NCI-H345 treated with DMSO at 0.1 percent for 48 hours (cell line): Measurements from ENCODE around the gene KL.

Source experiments
- DNase-seq: peaks from one replicate; lab custom pipeline; 2025; ENCODE audit not compliant: unreplicated experiment; lab: John Stamatoyannopoulos, UW

KL gene

DNA sequence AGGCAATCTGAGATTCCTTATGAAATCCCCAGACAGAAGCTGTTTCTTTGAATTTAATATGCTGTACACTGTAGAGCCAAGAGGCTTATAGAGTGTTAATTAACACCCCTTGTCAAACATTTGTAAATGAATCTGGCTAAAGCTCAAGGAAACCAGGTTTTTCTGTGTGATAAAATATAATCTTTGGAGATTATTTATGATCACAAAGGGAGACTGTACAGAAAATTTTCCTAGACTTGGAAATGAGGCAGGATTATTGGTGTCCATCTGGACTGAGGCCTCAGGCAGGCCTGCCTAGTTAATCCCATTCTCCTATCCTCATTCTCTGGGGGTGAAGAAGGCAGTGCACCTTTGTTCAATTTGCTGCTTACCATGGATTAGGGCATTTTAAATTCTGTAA is 17.8 kb downstream of the KL start:
- no peak for DNase-seq

- no peak for DNase-seq
Observed at GRCh38 chr13:33034882-33035520, 18.8 kb downstream of the KL start.

- no peak for DNase-seq
Observed at GRCh38 chr13:33037673-33038072, 21.4 kb downstream of the KL start.

DNA sequence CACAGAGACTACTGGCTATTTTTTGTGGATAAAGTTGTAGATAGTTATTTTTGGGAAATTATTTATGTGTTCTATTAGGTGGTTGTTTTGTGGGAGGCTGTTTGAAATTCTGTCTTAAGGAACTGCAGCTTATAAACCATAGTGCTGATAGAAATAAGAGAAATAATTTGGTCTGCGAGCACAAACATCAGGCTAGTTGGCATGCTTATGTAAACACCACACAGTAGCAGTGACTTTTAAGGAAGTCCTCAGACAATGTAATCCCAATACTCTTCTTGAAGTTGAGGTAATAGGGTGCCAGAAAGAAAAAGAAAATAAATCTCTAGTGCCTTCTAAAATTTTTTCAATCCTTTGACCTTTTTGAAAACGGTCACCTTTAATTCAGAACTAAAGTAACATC is 23.9 kb downstream of the KL start:
- DNase-seq: no peak

DNA sequence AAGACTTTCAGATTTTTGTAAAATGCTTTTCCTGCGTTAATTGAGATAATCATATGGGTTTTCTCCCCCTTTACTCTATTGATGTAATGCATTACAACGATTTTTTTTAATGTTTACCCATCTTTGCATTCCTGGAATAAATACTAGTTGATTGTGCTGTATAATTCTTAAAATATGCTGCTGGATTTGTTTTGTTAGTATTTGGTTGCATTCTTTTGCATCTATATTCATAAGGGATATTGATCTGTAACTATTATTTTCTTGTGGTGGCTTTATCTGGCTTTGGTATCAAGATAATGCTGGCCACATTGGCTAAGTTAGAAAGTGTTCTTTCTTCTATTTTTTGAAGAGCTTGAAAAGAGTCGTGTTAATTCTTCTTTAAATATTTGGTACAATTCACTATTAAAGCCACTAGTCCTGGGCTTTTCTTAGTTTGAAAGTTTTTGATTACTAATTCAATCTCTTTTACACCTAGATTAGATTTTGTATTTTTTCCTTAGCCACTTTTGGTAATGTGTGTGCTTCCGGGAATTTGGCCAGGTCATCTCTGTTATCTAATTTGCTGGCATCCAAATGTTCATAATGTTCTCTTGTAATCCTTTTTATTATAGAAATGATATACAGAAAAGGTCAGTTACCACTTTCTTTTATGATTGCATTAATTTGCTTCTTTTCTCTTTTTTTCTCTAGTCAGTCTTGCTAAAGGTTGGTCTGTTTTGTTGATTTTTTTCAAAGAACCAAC is 29.8 kb downstream of the KL start:
- DNase-seq: no peak

DNA sequence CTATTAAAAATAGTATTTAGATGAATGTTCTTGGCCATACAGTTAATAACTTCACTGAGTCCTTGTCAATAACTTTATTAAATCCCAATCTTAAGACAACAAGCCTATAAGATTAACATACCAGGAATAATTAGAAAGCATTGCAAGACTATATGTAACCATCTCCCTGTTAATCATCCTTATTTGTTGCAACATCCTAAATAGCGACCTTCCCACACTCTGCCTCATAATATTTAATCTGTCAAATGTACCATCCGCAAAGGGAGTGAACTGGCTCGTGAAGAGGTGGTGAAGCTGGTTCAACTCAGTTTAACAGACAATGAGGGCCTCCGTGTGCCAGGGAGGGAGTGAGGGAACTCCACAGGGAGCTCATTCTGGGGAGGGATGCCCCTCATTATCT is 33.9 kb downstream of the KL start:
- no peak for DNase-seq

GRCh38 chr13:33051632-33052031 is 35.4 kb downstream of the KL start:
- DNase-seq: no peak

DNA sequence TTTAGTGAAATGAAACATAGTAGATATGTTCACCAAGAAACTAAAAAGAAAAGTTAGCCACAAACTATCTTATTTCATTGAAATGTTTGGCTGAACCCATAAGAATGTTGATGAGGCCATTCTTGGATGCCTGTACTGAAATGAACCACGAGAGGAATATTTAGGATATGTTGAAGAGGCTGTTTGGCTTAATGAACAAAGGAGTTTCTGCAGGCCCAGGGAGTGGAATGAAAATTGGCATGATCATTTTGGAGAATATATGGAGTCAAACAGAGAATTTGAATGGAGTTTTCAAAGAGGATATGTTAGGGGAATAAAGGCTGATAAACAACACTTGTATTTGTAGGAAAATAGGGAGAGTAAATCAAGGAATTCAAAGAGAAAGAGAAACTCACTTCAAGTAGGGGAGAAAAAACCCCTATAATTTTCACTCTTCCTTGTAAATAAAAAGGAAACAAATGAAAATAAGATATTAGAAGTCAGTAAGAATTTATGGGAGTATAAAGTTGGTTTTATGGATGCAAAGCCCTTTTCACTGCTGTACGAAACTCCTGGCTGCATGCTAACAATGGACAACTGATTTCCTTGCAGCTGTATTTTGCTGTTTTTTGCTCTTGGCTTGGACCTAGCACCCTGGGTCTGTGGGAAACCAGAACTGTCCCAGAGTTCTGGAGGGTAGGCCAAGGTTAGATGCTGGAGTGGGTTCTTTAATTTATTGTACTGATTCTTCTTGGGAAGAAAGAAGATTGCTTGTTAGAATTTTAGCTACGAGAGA is 36.5 kb downstream of the KL start:
- DNase-seq: no peak

DNA sequence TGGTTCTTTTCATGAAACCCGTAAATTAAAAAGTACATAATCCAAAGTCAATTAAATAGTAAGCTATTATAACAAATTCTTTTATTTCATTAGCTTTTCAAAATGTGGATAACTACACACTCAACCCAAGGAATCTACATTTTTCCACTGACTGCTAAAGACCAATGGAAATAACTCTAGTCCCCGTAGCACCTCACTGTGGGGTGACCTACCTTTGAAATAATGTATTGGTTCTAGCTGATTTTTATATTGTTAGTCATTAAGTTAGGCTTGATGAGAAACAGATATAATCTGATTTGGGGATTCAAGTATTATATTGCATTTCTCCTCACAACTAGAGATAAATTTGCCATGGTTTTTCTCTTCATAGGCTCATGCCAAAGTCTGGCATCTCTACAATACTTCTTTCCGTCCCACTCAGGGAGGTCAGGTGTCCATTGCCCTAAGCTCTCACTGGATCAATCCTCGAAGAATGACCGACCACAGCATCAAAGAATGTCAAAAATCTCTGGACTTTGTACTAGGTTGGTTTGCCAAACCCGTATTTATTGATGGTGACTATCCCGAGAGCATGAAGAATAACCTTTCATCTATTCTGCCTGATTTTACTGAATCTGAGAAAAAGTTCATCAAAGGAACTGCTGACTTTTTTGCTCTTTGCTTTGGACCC is 37.3 kb downstream of the KL start:
- no peak for DNase-seq

DNA sequence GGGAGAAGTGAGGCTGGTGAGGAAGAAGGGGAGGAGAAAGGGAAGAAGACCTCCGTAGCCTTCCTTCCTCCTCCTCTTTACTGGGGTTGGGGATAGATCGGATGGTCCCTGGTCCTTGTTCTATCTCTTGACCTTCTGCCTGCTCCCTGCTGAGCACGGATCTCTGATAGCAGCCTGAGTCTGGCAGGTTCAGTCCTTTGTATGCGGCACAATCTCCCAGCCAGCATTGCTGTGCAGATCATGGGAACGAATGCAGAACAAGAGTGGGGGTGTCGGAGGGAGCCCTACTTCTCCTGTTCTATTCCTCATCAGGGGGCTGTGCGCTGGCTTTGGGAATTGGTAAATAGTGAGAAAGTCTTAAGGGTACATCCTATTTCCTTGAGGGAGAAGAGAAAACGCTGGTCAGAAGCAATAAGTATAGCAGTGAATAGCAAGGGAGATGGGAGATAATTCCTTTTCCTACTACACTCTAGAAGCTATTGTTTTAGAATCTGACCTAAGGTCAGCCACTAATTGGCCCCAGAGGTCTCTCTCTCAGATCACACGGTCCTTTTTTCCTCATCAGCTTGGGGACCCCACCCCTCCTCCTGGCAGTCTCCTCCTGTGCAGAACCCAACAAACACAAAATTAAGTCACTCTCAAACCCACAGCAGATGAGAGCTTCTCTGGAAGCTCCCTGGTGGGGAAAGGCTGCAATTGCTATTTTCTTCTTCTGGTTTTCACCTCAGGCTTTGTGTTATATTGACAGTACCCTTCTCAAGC is 41.0 kb downstream of the KL start:
- DNase-seq: no peak

- no peak for DNase-seq
Observed at GRCh38 chr13:33058776-33059327, 42.6 kb downstream of the KL start.

DNA sequence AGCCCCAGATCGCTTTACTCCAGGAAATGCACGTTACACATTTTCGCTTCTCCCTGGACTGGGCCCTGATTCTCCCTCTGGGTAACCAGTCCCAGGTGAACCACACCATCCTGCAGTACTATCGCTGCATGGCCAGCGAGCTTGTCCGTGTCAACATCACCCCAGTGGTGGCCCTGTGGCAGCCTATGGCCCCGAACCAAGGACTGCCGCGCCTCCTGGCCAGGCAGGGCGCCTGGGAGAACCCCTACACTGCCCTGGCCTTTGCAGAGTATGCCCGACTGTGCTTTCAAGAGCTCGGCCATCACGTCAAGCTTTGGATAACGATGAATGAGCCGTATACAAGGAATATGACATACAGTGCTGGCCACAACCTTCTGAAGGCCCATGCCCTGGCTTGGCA is 44.6 kb downstream of the KL start:
- no peak for DNase-seq

DNA sequence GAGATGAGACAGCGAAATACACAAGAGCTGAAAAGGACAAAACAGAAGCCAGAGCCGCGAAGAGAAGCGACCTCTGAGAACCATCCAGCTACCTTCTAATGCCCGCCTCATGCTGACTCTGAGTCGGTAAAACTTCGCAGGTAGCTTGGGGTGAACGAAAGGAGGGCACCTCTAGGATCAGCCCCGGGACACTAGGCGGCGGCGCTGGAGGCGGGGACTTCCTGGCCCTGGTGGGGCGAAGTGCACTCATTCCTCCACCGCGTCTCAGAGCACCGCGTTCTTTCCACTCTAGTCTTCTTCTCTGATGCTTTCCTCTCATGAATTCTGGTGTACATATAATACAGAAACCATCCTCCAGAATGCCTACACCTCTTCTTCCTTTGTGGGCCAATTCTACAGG is 50.1 kb downstream of the KL start:
- DNase-seq: no peak

DNA sequence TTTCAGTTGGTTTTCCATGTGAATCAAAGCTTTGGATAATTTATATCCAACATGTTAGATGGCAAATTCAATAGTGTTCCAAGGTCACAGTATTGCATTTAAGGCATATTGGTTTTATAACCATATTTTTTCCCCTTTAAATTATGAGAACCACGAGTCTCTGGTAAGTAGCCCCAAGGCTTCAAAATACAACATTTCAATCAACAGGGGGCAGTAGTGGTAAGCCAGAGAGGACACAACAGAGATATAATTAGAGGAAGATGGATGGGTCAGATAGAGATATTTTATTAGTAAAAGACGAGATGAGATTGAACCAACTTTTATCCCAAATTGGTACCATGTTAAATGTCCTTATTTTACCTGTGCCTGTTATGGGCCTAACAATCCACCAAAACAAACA is 53.1 kb downstream of the KL start:
- DNase-seq: no peak

GRCh38 chr13:33070713-33071112 is 54.5 kb downstream of the KL start:
- no peak for DNase-seq

- no peak for DNase-seq
Observed at GRCh38 chr13:33072282-33072681, 56.1 kb downstream of the KL start.

DNA sequence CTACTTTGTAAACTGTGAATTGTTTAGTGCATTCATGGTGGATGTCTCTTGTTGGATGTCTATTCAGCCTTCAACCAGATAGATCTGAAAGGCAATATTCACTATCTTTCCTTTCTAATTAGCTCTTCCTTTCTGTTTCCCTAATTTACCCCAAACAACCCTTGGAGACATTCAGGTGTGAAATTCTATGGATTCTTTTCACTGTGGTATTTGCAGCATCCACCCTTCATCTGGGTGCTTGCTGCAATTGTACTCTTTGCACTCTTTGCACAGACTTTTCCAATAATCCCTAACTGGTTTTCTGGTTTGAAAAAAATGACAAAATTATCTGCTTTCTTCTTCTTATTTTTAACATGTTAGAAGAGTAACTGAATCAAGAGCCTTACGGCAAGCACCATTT is 56.5 kb downstream of the KL start:
- DNase-seq: no peak

DNA sequence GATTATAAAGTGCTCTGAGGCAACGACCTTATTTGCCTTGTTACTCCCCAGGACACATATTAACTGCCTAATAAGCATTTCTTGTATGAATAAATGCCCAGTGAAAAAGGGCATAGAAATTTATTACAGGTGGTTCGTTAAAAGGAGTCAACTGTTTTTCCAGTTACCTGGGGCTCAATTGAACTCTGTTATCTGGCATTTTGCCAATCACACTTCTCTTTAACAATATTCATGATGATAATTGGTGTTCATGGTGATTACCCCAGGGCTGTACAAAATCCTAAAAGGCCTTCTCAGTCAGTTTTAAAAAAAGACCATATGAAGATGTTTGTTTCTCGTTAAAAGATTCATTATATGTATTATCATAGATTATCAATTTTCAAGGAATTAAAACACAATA is 57.1 kb downstream of the KL start:
- DNase-seq: no peak

DNA sequence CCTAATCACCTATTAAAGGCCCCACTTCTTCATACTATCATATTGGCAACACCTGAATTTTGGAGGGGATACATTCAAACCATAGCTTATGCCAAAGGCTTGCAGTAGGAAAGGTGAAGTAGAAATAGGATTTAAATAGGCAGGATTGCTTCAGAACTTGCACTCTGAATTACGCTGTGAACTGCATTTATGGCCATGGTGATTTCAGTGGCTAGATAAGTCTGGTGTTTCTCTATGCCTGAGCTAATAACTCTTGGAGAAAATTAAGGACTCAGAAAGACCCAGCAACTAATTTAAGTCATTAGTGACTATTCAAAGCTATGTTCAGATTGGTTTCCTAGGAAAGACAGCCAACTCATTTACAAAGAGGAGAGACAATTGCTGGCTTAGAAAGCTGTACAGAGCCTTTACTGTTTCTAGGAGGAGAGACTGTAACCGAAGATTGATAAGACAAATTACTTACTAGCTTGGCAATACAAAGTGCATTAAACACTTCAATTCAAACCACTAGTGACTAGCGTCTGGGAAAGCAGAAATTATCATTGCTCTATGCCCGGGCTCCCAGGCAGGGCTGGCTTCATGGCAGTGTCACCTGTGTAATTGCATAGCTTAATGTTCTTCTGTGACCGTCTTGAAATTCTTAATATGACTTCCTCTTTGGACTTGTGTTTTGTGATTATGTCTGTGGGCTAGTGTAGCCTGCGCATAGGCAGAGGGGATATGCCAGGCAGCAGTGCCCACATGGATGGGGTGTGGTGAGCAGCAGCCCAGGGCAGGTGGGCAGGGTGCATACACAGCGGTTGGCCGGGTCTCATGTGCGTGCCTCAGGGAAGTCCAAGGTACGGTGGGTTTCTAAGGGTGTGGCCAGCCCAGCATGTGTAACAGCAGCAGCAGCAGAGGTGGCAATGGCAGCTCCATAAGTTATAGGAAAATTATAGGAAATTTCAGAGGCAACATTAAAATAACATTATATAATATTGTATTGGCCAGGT is 60.1 kb downstream of the KL start:
- no peak for DNase-seq
